Adrenal gland (tissue), 5 donors: ENCODE results near the gene RSPH4A.

Experiments
- CTCF ChIP-seq, 6 experiments: fragments of 450-650 bp in 4 of 6; fragments of 200-600 bp in 2 of 6; sonication (generic) in 1 of 6; IDR thresholded peaks; 1 replicate in 5 of 6; 2 replicates in 1 of 6; pipeline versions ENCODE4 v1.5.1 to v1.8.0; 2016 to 2021; ENCODE audit warnings: antibody characterized with exemption in 6 of 6, mild to moderate bottlenecking in 2 of 6, moderate library complexity in 1 of 6
- POLR2A ChIP-seq, 2 donors: fragments of 450-650 bp; IDR thresholded peaks; one replicate each; pipeline ENCODE4 v1.6.1; 2017; ENCODE audit warnings: antibody characterized with exemption in 2 of 2, mild to moderate bottlenecking in 2 of 2, moderate library complexity in 1 of 2
- donor health status: DM: no; HTN: no; CAD: no.

- TF ChIP-seq CTCF (IDR thresholded peaks at IDR 0.05) (no peak), POLR2A (IDR thresholded peaks at IDR 0.05) (no peak)
Measured at GRCh38 chr6:116667623-116668022, 51.3 kb downstream of the RSPH4A start.
